Measurements from ENCODE around the gene UBA1. TPM values are rescaled to one million over a fixed set of nuclear protein-coding genes. Genes with fewer than 3 reads are reported as not detected.
A peak's percentile ranks its signal among the peaks of the same experiment; 100 is the strongest.

The UBA1 gene
- total and polyA plus RNA-seq, 9 donors = 90.0 to 196 (median 155) TPM

GRCh38 chrX:47227334-47227583 lies 33.6 kb downstream of the UBA1 start:
- Histone ChIP-seq H3K9me3 (no peaks in the 10 kb centered on the region), H3K27me3 (no peaks in the 10 kb centered on the region), H3K36me3 (no peaks in the 10 kb centered on the region), H3K4me1 (ENCODE audit: insufficient read depth) (no peaks in the 10 kb centered on the region), H3K27ac (no peak overlapping the region), H3K4me3 (no peak overlapping the region)
- intact Hi-C loops (cut with DNase I) = no loop called here
- 89 to 90% (median 89%) methylated on average over 9 of the region's 9 CpGs for WGBS, 3 donors
- peak in 2 of 5 donors; percentile 17 to 24 for DNase-seq
- TF ChIP-seq POLR2A (IDR thresholded peaks at IDR 0.05) = no peak
- TF ChIP-seq EP300 (IDR thresholded peaks at IDR 0.05) = no peak
- no peak for TF ChIP-seq CTCF (IDR thresholded peaks at IDR 0.05)

GRCh38 chrX:47228550-47229270 lies 35.1 kb downstream of the UBA1 start:
- Histone ChIP-seq H3K36me3 (no peaks in the 10 kb centered on the region), H3K4me3 (no peak overlapping the region), H3K9me3 (no peaks in the 10 kb centered on the region), H3K27ac (no peak overlapping the region), H3K4me1 (ENCODE audit: insufficient read depth) (no peaks in the 10 kb centered on the region), H3K27me3 (no peaks in the 10 kb centered on the region)
- peak in 3 of 5 donors; percentile 16 to 28 (median 20) for DNase-seq
- TF ChIP-seq EP300 (IDR thresholded peaks at IDR 0.05) (no peak), POLR2A (IDR thresholded peaks at IDR 0.05) (no peak), CTCF (IDR thresholded peaks at IDR 0.05) (no peak)
- intact Hi-C loops (cut with DNase I) = no loop called here
- 90 to 96% (median 94%) methylated on average over 12 of the region's 12 CpGs for WGBS, 3 donors

DNA sequence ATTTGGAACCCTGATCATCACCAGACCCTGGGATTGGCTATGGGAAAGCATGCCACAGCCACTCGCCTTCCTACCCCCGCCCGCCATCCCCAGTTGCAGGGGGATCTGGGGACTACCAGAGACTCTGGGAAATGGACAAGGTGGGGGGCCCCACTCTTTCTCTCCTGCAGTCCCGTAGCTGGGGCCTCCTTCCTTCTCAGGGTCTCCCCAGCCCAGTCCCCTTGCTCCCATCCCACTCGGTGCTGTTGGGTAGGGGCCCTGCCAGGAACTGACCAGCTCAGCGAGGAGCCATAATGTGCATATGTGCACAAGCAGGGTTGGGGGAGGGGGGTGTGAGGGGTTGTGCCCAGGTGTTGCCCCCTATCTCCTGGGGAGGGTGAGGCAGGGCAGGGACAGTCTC lies 35.8 kb downstream of the UBA1 start:
- Histone ChIP-seq H3K27ac (no peak overlapping the region), H3K4me3 (no peak overlapping the region), H3K4me1 (ENCODE audit: insufficient read depth) (no peaks in the 10 kb centered on the region), H3K9me3 (no peaks in the 10 kb centered on the region), H3K27me3 (no peaks in the 10 kb centered on the region), H3K36me3 (no peaks in the 10 kb centered on the region)
- intact Hi-C loops (cut with DNase I) = no loop called here
- TF ChIP-seq CTCF (IDR thresholded peaks at IDR 0.05) = no peak
- TF ChIP-seq EP300 (IDR thresholded peaks at IDR 0.05) = no peak
- no peak for TF ChIP-seq POLR2A (IDR thresholded peaks at IDR 0.05)
- 93 to 98% (median 94%) methylated on average over 6 of the region's 6 CpGs for WGBS, 3 donors
- DNase-seq = peak in 3 of 5 donors; percentile 15 to 31 (median 16)

GRCh38 chrX:47230136-47230868 lies 36.7 kb downstream of the UBA1 start:
- Histone ChIP-seq H3K27me3 (no peaks in the 10 kb centered on the region), H3K36me3 (no peaks in the 10 kb centered on the region), H3K27ac (no peak overlapping the region), H3K9me3 (no peaks in the 10 kb centered on the region), H3K4me1 (ENCODE audit: insufficient read depth) (no peaks in the 10 kb centered on the region), H3K4me3 (no peak overlapping the region)
- DNase-seq = no peak
- intact Hi-C loops (cut with DNase I) = no loop called here
- 86 to 90% (median 87%) methylated on average over 5 of the region's 5 CpGs for WGBS, 3 donors
- TF ChIP-seq EP300 (IDR thresholded peaks at IDR 0.05) (no peak), POLR2A (IDR thresholded peaks at IDR 0.05) (no peak), CTCF (IDR thresholded peaks at IDR 0.05) (no peak)
